Fibroblast of skin of left quadriceps (primary cell): ENCODE data around the gene TMEM168.
"Not testable (repeated sequence)": the region's sequence is repeated elsewhere in the genome, so short reads cannot be mapped to it uniquely, and the experiment has no call there.

ENCODE experiments used
- DNase-seq, 2 experiments: peaks; one replicate each; pipeline ENCODE4 v3.0.0-alpha.2; 2013; ENCODE audit warnings: low read depth in 2 of 2

TMEM168 gene, protein sequence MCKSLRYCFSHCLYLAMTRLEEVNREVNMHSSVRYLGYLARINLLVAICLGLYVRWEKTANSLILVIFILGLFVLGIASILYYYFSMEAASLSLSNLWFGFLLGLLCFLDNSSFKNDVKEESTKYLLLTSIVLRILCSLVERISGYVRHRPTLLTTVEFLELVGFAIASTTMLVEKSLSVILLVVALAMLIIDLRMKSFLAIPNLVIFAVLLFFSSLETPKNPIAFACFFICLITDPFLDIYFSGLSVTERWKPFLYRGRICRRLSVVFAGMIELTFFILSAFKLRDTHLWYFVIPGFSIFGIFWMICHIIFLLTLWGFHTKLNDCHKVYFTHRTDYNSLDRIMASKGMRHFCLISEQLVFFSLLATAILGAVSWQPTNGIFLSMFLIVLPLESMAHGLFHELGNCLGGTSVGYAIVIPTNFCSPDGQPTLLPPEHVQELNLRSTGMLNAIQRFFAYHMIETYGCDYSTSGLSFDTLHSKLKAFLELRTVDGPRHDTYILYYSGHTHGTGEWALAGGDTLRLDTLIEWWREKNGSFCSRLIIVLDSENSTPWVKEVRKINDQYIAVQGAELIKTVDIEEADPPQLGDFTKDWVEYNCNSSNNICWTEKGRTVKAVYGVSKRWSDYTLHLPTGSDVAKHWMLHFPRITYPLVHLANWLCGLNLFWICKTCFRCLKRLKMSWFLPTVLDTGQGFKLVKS

DNA sequence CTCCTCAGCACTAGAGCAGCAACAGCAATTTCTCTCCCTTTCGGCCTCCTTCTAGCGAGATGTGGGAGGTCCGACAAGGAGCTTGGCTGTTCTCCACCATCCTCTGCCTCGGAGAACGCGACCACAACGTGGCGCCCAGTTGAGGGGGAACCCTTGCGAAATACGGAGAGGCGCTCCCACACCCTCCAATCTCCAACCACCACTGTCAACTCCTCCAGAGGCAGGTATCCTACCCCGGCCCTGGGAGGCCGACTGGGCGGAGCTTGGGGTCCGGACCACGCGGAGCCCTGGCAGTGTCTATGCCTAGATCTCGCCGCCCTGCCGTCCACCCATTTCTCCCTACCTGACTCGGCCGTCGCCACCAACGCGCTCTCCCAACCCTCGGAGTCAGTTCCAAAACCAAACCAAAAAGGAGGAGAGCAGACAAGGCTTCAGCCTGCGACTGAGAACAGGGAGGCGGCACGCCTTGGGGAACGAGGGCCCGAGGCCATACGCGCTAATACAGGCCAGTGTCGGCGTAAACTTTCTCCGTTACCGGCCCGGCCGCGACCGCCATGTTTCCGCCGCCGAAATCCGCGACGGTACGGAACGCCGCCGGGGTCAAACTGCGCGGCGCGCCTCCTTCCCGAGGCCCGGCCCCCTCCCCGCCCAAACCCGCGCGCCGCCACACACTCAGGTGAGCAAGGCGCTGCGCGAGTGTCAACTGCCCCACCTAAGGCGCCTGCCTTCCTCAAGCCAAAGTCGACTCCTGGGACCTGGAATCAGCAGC is at the start of gene TMEM168:
TMEM168 (minus strand) TSS at position 577 of the 769 bp plus-strand sequence. CDS start 5,568 bp downstream, outside the sequence.
- DNase-seq, result peak; percentile 64

DNA sequence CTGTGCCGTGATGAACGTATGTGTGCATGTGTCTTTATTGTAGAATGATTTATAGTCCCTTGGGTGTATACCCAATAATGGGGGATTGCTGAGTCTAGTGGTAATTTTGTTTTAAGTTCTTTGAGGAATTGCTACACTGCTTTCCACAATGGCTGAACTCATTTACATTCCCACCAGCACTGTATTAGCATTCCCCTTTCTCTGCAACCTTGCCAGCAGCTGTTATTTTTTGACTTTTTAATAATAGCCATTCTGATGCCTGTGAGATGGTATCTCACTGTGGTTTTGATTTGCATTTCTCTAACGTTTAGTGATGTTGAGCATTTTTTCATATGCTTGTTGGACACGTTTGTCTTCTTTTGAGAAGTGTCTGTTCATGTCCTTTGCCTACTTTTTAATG is 45.7 kb upstream of the TMEM168 start:
- DNase-seq, result not testable (repeated sequence)

DNA sequence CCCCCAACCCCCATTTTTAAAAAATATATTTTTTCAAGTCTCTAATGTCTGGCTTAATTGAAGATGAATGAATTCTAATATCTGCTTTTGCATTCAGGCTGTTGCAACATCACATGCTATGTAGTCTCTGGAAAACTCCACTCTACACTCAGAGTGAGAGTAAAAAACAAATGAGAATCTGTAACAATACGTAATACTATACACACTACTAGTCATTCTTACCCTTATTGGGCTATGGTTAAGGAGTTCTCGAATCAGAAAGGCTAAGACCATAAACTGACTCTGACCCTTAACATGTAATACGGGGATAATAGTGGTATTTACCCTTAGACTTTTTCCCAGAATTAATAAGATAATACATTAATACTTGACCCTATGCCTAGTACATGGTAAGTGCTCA is 42.9 kb upstream of the TMEM168 start:
- no peak for DNase-seq

DNA sequence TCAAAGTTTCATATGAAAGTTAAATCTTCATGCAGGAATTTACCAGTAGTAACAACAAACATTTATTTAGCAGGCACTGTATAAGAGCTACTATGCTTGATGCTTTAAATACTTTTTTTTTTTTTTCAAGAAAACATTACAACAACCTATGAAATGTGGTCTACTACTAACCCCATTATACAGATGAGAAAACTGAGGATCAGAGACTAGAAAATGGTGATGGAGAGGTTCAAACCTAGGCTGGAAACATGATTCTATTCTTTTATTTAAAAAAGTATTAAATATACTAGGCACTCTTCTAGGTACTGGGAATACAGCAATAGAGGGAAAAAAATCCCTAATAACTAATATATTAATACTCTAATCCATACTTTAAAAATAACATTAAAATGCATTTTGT is 40.6 kb upstream of the TMEM168 start:
- no peak for DNase-seq

DNA sequence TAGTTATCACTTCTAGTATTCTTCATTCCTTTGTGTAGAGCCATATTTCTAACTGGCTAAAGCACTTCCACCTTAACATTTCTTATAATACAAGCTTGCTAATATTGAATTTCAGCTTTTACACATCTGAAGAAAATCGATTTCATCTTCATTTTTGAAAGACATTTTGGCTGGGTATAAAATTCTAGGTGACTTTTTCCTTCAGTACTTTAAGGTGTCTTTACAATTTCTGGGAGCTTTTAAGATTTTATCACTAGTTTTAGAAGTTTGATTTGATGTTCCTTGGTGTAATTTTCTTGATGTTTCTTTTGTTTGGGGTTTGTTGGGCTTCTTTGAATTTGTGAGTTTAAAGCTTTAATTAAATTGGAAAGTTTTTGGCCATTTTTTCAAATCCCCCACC is 38.5 kb upstream of the TMEM168 start:
- DNase-seq, result no peak

DNA sequence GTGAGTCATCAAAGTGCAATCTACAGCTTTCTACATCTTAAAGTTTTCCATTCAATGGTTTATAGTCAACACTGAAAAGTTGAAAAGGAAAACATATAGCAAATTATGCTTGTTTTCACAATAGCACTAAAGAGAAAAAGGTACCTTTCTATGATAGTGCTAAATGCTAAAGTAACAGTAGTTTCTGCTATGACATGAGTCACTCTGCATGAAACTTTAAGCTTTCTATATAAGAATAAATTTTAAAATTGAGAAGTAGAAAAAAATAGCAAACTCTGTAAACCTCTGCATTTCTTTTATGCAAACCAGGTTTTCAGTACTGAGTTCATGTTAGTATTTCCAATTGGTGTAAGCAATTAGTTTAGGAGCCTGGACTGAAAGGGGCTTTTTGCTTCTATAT is 31.2 kb upstream of the TMEM168 start:
- no peak for DNase-seq

DNA sequence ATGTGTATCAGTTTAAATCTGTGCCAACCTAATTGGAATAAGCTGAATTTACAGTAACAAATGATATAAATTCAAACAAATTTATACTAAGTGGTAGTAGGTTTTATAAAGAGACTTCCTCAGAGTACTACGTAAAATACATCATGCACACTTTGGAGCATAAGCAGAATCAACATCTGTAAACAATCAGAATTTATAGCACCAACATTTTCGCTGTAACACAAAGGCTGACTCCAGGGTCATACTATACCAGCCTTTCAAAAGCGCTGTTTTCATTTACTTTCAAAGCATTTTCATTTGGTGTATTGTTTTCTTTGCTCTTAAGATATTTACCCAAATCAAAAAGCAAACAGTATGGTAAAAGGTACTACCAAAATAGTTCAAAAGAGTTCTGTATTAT is 29.3 kb upstream of the TMEM168 start:
- no peak for DNase-seq

DNA sequence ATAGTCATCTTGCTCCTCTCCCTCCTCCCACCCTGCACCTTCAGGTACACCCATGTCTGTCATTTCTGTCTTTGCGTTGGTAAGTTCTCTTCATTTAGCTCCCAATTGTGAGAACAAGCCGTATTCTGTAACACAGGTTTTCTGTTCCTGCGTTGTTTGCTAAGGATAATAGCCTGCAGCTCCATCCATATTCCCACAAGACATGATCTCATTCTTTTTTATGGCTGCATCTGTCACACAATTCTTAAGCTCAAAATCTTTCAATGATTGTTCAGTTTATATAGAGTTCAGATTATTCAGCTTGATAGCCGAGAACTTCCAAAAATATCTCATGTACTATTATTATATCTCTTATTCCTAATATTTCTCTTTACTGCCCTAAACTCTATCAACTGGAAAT is 16.0 kb upstream of the TMEM168 start:
- DNase-seq, result no peak

DNA sequence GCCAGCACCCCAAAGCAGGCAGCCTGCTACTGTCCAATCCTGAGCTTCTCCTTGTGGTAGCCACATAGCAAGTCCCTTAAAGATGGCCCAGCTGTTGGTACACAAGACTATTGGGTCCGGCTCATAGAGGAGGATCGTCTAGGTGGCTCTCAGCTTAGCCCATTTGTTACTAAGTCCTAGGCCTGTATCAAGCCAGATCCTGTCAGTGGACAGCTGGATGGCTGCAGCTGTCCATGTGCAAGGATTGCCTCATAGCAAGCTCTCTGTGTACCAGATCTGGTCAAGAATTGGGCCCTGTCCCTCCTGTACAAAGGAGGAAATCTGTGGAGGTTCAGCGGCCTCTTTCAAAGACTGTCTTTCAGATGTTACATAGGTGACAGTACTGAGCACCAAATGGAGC is 12.2 kb upstream of the TMEM168 start:
- no peak for DNase-seq

DNA sequence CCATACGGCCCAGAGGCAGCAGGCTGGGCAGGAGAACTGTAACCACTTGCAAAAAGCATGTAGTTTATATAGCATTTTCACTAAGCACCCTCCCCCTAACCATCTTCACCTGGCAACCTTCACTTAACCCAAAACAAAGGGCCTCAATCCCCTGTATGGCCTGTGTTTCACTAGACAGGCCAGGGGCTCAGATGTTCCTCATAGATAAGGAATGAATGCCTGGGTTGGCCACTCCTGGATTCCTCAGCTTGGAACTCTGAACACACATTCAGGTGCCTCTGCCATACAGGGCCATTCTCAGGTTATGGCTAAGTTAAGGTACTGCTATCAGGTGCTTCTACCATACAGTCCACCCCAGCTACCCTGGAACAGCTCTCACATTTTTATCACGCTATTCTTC is 10.3 kb upstream of the TMEM168 start:
- DNase-seq, result no peak

DNA sequence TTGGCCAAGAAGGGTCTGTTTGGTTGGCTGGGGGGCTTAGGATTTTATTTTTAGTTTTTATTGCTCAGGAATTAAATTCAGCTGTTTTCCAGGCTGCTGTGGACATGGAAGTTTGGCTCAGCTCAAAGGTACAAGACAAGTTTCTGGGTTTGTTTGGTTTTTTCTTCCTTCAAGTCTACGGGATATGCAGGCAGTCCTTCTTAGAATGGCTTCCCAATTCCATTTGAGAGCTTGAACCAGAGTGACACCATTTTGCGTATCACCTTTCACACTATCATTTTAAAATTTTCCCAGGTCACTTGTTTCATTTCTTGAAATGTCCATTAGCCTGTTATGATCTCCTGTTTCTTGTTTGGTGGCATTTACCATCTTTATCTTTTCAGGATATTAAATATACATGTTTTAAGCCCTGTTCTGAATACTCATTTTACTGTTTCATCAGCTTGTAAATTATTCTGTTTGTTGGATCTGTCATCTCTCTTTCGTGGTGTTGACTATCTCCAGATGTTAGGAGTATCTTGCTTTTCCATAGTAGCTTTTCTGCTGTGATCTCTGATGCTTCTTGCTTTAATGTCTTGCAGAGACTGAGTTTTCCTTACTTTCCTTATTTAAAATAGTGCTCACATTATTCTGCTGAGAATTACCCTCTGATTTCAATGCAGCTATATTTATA is 9.4 kb upstream of the TMEM168 start:
- no peak for DNase-seq

DNA sequence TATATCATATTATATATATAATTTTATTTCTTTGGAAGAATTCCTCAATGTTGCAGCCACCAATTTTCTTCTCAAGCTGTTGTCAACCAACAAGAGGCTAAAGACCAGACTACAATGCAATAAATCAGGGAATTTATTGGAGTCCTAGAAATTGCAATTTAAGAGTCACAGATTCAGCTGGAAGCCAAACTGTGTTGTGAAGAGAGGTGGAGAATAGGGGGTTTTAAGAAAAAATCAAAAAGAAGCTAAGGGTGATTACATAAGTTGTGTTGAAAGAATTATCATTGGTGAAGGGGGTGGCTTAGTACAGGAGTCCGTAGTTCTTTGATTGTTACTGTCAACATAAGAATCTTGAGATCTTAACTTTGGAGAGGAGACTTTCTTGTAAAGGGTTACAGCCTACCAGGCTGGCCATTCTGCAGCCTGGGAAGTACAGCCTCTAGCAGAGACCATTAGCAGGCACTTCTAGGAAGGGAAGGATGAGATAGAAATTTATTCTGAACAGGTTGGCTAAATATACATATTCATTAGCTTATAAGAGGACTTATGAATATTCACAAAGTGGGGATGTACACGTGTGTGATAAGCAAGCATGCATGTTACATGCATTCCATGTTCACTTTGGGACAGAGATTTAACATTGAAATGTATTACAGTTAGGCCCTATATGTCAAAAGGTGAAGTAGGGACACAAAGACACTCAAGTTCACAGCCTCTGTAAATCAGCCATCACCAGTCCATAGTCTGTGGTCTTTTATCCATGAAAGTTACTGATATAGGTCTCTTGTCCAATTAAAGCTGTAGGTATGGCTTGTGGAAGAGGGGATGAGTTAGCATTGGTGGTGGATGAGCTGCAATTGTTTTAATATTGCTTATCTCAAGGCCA is 8.3 kb upstream of the TMEM168 start:
- DNase-seq, result no peak

DNA sequence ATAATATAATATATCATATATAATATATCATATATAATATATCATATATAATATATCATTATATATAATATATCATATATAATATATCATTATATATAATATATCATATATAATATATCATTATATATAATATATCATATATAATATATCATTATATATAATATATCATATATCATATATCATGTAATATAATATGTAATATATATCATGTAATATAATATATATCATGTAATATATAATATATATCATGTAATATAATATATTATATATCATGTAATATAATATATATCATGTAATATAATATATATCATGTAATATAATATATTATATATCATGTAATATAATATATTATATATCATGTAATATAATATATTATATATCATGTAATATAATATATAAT is 6.4 kb upstream of the TMEM168 start:
- not testable (repeated sequence) for DNase-seq

DNA sequence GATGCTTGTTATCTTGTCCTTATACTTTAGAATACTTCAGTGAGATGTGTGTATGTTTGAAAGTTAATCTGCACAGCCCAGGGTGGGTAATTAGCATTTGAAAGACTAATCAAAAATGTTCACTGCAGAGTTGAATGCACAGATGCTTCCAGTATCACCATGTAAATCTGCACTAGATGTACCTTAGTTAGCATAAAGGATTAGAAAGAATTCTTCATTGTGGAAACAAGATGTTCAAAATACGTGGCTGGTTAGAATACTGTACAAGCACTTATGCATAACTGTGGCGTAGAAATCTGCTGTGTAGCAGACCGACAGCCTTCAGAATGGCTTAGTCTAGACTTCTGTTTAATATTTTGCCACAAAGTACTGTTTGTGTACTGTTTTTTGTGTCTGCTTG is 2.2 kb upstream of the TMEM168 start:
- no peak for DNase-seq

DNA sequence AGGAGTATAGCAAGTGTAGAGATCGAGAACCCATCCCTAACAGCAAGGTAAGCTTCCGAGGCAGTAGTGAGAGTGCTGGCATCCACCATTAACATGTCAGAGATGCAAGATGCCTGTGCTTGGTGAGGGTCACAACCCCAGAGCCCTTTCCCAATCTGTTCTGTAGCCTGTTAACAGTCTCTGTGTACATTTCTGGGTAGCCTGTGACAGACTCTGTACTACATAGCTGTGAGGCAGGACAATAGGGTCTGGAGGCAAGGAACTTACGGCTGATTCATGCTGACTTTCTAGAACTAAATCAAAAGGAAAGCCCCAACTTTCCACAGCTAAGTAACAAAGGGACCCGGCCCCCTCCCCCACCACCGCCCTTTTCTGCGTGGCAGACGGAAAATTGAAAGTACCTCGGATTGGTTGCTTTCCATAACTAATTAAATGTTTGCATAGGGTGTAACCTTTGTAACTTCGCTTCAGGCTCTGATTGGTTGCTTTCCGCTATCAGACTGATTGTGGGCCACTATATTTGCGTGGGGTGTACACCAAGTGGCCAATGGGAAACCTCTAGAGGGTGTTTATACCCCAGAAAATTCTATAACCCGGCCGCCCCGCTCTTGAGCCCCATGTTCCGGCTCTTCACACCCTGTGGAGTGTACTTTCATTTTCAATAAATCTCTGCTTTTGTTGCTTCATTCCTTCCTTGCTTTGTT is 1.4 kb upstream of the TMEM168 start:
- no peak for DNase-seq

DNA sequence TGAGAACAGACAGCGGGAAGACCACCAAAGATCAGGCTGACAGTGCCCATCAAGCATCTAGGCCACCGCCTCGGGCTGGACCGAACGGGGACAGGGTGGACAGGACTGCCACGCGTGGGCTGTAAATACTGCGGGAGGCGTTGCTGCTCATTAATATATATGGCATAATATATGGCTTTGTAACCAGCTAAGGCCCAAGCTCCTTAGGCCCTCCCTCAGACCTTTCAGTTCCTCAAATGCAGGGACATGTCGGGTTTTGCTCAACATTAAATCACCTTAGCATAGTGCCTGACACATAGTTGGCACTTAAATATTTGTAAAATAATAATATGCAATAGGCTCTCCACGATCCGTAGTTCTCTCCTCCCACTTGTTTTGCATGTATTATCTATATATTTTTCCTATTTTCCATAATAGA is 402 bp upstream of the TMEM168 start:
- no peak for DNase-seq

DNA sequence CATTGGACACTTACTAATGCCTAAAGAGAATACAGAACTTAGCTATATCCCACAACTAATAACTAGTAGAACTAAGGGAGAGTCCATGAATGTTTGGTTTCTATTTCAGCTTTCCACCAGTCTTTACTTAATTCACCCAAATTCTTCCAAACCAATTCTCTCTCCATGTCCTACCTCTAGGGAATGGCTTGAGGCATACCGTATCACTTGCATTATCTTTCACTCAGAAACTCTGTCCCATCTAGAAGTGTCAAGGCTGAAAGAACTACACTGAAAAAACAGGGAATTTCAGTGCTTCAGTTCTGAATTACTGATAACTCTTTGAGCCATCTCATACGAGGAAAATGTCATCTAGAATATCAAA is 758 bp downstream of the TMEM168 start:
- no peak for DNase-seq

DNA sequence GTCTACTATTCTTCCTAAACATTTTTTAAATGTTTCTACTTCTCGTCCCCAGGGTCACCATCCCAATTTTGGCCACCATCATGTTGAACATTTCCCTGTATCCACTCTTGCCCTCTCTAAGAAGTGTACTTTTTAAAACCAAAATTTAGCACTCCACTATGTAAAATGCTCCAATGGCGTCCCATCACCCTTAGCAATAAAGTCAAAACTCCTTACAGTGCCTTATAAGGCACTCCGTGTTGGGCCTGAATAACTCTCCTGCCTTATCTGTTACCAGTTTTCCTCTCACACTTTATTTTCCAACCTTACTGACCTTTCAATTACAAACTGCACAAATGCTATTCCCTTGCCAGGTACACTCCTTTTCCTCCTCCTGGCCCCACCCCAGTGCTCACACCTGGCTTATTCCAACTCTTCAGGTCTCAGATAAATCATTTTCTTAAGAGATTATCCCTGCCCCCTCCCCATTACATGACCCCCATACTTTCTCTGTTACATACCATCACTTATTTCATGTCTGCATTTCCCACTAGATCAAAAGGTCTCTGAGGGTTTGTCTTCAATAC is 1.3 kb downstream of the TMEM168 start:
- DNase-seq, result no peak

DNA sequence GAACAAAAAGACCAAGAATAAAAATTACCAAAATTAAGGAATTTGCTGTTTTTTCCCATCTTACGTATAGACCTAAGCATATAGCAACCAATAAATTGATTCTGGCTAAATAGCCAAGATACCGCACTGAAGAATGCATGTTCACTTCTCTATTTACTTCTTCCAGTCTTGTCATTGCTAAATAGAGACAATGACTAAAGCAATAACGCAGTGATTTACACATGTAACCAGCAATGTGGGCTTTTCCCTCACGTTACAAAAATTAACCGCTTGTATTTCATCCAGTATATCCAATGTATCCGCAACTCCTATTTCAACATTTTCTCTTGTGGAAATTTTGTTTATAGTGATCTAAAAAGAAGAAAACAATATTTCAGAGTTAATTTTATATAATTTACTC is 5.6 kb downstream of the TMEM168 start:
- no peak for DNase-seq

DNA sequence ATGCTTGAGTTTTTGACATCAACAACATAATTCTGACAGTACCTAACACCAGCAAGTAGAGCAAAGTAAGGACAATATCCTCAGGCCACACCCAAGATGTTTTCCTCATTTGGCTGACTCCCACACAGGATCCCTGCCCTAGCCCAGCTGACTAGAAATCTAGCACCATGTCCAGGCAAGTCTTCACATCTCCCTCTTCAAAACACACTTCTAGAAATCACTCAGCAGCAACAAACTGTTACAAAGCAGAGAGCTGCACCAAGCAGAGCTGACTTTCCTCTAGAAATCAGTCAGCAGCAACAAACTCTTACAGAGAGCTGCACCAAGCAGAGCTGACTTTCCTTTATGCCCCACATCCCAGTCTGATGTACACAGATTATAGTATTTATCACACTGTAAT is 7.7 kb downstream of the TMEM168 start:
- DNase-seq, result no peak
